ENCODE measurements around the gene TAS2R60. TPM values are rescaled to one million over a fixed set of nuclear protein-coding genes. Genes with fewer than 3 reads are reported as not detected.

The TAS2R60 gene
- total RNA-seq, 1 donor from 2014 or later: not detected

- no peaks in the 10 kb centered on the region for H3K27me3 ChIP-seq (ENCODE audit: control insufficient read depth, insufficient read depth, low read length)
- FAIRE-seq: no peak
- DNase-seq (ENCODE audit: low read depth): peak; percentile 92
- TF ChIP-seq, protein P1, sequence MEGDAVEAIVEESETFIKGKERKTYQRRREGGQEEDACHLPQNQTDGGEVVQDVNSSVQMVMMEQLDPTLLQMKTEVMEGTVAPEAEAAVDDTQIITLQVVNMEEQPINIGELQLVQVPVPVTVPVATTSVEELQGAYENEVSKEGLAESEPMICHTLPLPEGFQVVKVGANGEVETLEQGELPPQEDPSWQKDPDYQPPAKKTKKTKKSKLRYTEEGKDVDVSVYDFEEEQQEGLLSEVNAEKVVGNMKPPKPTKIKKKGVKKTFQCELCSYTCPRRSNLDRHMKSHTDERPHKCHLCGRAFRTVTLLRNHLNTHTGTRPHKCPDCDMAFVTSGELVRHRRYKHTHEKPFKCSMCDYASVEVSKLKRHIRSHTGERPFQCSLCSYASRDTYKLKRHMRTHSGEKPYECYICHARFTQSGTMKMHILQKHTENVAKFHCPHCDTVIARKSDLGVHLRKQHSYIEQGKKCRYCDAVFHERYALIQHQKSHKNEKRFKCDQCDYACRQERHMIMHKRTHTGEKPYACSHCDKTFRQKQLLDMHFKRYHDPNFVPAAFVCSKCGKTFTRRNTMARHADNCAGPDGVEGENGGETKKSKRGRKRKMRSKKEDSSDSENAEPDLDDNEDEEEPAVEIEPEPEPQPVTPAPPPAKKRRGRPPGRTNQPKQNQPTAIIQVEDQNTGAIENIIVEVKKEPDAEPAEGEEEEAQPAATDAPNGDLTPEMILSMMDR (IDR thresholded peaks at IDR 0.05; ENCODE audit: insufficient read depth, low read length, severe bottlenecking): no peak
- no peak overlapping the region for H3K4me3 ChIP-seq (ENCODE audit: low read depth, low read length)
- no peaks in the 10 kb centered on the region for H3K36me3 ChIP-seq (ENCODE audit: control insufficient read depth, insufficient read depth, low read length)
Measured at GRCh38 chr7:143434660-143435059, 8.6 kb upstream of the TAS2R60 start.

DNA sequence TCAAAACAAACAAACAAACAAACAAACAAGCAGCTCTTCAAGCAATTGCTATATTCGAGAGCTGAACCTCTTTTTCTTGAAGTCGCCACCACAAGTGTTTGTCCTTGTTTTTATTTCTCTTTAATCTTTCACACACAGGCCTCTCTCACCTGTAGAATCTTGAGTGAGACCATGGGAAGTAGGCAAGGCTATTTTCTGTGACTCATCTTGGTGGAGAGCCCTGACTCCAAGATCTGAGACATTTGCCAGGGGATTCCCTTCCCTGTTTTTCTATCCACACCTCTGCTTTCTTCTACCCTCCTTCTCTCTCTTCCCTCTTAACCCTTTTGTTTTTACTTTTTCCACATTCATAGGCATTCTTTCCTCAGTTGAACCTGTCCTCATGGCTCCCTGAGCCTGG lies 8.0 kb upstream of the TAS2R60 start:
- Histone ChIP-seq H3K4me3 (ENCODE audit: low read depth, low read length) (no peak overlapping the region), H3K36me3 (ENCODE audit: control insufficient read depth, insufficient read depth, low read length) (no peaks in the 10 kb centered on the region), H3K27me3 (ENCODE audit: control insufficient read depth, insufficient read depth, low read length) (no peaks in the 10 kb centered on the region)
- DNase-seq (ENCODE audit: low read depth): peak; percentile 85
- TF ChIP-seq, protein P1 (IDR thresholded peaks at IDR 0.05; ENCODE audit: insufficient read depth, low read length, severe bottlenecking): no peak
- FAIRE-seq: no peak

DNA sequence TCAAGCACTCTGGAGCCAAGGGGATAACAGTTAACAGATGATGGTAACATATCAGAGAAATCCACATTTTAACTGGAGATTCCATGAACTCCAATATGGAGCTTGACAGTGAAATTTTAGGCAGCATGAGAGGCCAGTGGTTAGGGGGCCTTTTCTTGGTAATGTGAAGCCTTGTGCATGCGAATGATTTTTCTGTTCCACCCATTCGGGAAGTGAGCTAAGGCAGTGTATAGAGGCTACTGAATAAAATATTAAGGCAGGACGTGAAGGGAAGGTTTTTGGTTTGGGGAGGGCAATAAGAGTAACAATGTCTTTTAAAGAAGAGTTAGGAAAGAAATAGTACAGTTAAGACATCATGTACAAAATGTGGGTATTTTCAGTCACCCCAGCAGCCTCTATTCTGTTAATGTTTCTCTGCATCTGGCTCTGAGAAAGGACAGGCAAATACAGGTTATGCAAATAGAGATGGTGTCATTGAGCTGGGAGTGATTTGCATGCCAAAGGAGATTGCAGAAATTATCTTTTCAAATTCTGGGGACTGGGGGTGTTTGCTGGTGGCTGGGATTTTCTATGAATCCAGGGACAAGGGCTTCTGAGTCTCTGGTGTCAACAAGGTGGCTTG lies 6.8 kb upstream of the TAS2R60 start:
- Histone ChIP-seq H3K27me3 (ENCODE audit: control insufficient read depth, insufficient read depth, low read length) (no peaks in the 10 kb centered on the region), H3K4me3 (ENCODE audit: low read depth, low read length) (no peak overlapping the region), H3K36me3 (ENCODE audit: control insufficient read depth, insufficient read depth, low read length) (no peaks in the 10 kb centered on the region)
- DNase-seq (ENCODE audit: low read depth): no peak
- TF ChIP-seq, protein P1 (IDR thresholded peaks at IDR 0.05; ENCODE audit: insufficient read depth, low read length, severe bottlenecking): no peak
- no peak for FAIRE-seq

GRCh38 chr7:143437578-143437977 lies 5.7 kb upstream of the TAS2R60 start:
- H3K4me3 ChIP-seq (ENCODE audit: low read depth, low read length): no peak overlapping the region
- H3K27me3 ChIP-seq (ENCODE audit: control insufficient read depth, insufficient read depth, low read length): no peaks in the 10 kb centered on the region
- TF ChIP-seq, protein P1 (IDR thresholded peaks at IDR 0.05; ENCODE audit: insufficient read depth, low read length, severe bottlenecking): no peak
- no peaks in the 10 kb centered on the region for H3K36me3 ChIP-seq (ENCODE audit: control insufficient read depth, insufficient read depth, low read length)
- no peak for DNase-seq (ENCODE audit: low read depth)
- FAIRE-seq: no peak

GRCh38 chr7:143439866-143440265 lies 3.4 kb upstream of the TAS2R60 start:
- Histone ChIP-seq H3K36me3 (ENCODE audit: control insufficient read depth, insufficient read depth, low read length) (no peaks in the 10 kb centered on the region), H3K27me3 (ENCODE audit: control insufficient read depth, insufficient read depth, low read length) (no peaks in the 10 kb centered on the region), H3K4me3 (ENCODE audit: low read depth, low read length) (no peak overlapping the region)
- no peak for FAIRE-seq
- DNase-seq (ENCODE audit: low read depth): no peak
- TF ChIP-seq, protein P1 (IDR thresholded peaks at IDR 0.05; ENCODE audit: insufficient read depth, low read length, severe bottlenecking): no peak
